ENCODE measurements around the gene HSBP1L1.

DNA sequence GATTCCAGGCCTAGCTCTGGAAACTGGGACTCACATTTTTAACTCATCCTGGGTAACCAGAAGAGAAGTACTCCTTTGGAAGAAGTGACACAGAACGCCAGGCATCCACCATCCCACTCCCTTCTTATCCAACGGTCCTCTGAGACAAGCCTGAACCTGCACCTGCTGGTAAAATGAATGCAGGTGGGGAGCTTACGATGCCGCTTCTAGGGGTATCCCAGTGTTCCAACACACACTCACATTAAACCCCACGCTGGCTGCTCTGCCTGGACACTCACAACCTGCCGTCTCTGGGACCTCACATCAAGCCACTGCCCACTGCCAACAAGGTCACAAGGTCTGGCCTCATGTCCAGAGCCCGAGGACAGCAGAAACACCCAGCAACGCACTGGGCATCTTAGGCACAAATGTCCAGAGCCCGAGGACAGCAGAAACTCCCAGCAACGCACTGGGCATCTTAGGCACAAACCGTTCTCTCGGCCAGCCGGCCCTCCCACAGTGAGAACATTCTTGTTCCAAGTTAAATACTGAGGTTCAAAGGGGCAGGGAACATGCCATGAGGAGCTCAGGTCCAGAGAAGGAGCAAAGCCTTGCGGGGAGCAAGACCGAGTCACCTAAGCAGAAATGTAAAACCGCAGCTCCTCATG is 22.8 kb upstream of the HSBP1L1 start:
- TF ChIP-seq POLR2AphosphoS5 (IDR thresholded peaks at IDR 0.05; ENCODE audit: borderline replicate concordance, low read depth, low read length) = no peak
- TF ChIP-seq EZH2 (IDR thresholded peaks at IDR 0.05) = no peak

All from SK-N-MC (cell line).